CD14-positive monocyte (primary cell): ENCODE measurements around the gene ITPR1. TPM values are rescaled to one million over a fixed set of nuclear protein-coding genes. Genes with fewer than 3 reads are reported as not detected.

Experiments used
- DNase-seq, 3 donors: peaks; one replicate each; pipeline ENCODE4 v3.0.0-alpha.2; 2011 to 2022
- H2AFZ ChIP-seq: 2 replicates; pipeline ENCODE4 v1.6.0; 2012; ENCODE audit warnings: mild to moderate bottlenecking, low read depth, low read length, inconsistent platforms; ENCODE audit not compliant: insufficient read depth, poor library complexity, severe bottlenecking
- H3K27ac ChIP-seq, 2 donors: 1 replicate in 1 of 2; 2 replicates in 1 of 2; pipeline ENCODE4 v1.5.1; 2012 to 2013; ENCODE audit warnings: low read length in 2 of 2, control low read depth in 1 of 2, inconsistent platforms in 1 of 2, low read depth in 1 of 2, mild to moderate bottlenecking in 1 of 2
- H3K27me3 ChIP-seq, 2 donors: one replicate each; pipeline versions ENCODE4 v1.6.0 to v1.6.1; 2011 to 2013; ENCODE audit warnings: low read length in 2 of 2; ENCODE audit not compliant: control insufficient read depth in 2 of 2, insufficient read depth in 2 of 2
- H3K36me3 ChIP-seq, 2 donors: replicated peaks in 1 of 2; 1 replicate in 1 of 2; 2 replicates in 1 of 2; pipeline versions ENCODE4 v1.5.1 to v1.6.1; 2012 to 2013; ENCODE audit warnings: low read length in 2 of 2, control low read depth in 1 of 2, inconsistent platforms in 1 of 2, mild to moderate bottlenecking in 1 of 2; ENCODE audit not compliant: insufficient read depth in 2 of 2, control insufficient read depth in 1 of 2
- H3K4me1 ChIP-seq, 2 donors: 1 replicate in 1 of 2; 2 replicates in 1 of 2; pipeline versions ENCODE4 v1.5.1 to v1.6.1; 2012 to 2013; ENCODE audit warnings: low read length in 2 of 2, control low read depth in 1 of 2, inconsistent platforms in 1 of 2, mild to moderate bottlenecking in 1 of 2, moderate library complexity in 1 of 2; ENCODE audit not compliant: insufficient read depth in 2 of 2, control insufficient read depth in 1 of 2
- H3K4me2 ChIP-seq: replicated peaks from 2 replicates; pipeline ENCODE3; 2012; ENCODE audit warnings: low read length, moderate library complexity, mild to moderate bottlenecking; ENCODE audit not compliant: poor library complexity, severe bottlenecking; ENCODE audit errors: extremely low read depth
- H3K4me3 ChIP-seq, 3 experiments: fragments of 200-600 bp in 1 of 3; sonication (generic) in 1 of 3; replicated peaks in 1 of 3; 1 replicate in 2 of 3; 2 replicates in 1 of 3; pipeline ENCODE4 v1.5.1; 2011 to 2013; ENCODE audit warnings: low read length in 3 of 3, mild to moderate bottlenecking in 3 of 3, control low read depth in 2 of 3, low read depth in 2 of 3, inconsistent platforms in 1 of 3, moderate library complexity in 1 of 3
- H3K79me2 ChIP-seq: 2 replicates; pipeline ENCODE4 v1.6.0; 2012; ENCODE audit warnings: mild to moderate bottlenecking, control low read depth, inconsistent platforms, low read length, moderate library complexity; ENCODE audit not compliant: insufficient read depth
- H3K9ac ChIP-seq: 2 replicates; pipeline ENCODE4 v1.6.0; 2017; ENCODE audit warnings: low read length, mild to moderate bottlenecking; ENCODE audit not compliant: insufficient read depth, poor library complexity, severe bottlenecking
- H3K9me3 ChIP-seq, 2 donors: replicated peaks in 1 of 2; 1 replicate in 1 of 2; 2 replicates in 1 of 2; pipeline versions ENCODE4 v1.5.1 to v1.6.1; 2012 to 2013; ENCODE audit warnings: low read length in 2 of 2, control low read depth in 1 of 2; ENCODE audit not compliant: control insufficient read depth in 1 of 2, insufficient read depth in 1 of 2
- H4K20me1 ChIP-seq: 2 replicates; pipeline ENCODE4 v1.6.0; 2012; ENCODE audit warnings: mild to moderate bottlenecking, low read length, control low read depth, moderate library complexity; ENCODE audit not compliant: insufficient read depth
- H3K27ac Mint-ChIP-seq, 7 donors: one replicate each; pipeline ENCODE4 v1.8.0; 2020; ENCODE audit warnings: mild to moderate bottlenecking in 7 of 7, mixed read lengths in 7 of 7, moderate library complexity in 6 of 7, inconsistent platforms in 2 of 7
- H3K27me3 Mint-ChIP-seq, 3 donors: one replicate each; pipeline ENCODE4 v1.8.0; 2021 to 2022; ENCODE audit warnings: low read depth in 3 of 3, mild to moderate bottlenecking in 3 of 3, mixed read lengths in 3 of 3, moderate library complexity in 3 of 3, inconsistent platforms in 1 of 3
- H3K36me3 Mint-ChIP-seq, 2 donors: one replicate each; pipeline ENCODE4 v1.8.0; 2020; ENCODE audit warnings: mixed read lengths in 2 of 2, inconsistent platforms in 1 of 2, mild to moderate bottlenecking in 1 of 2
- H3K4me1 Mint-ChIP-seq: one replicate; pipeline ENCODE4 v1.8.0; 2020; ENCODE audit warnings: mild to moderate bottlenecking, mixed read lengths
- H3K4me3 Mint-ChIP-seq, 2 donors: one replicate each; pipeline ENCODE4 v1.8.0; 2020; ENCODE audit warnings: mild to moderate bottlenecking in 2 of 2, mixed read lengths in 2 of 2, moderate library complexity in 1 of 2
- H3K9me3 Mint-ChIP-seq, 7 donors: one replicate each; pipeline ENCODE4 v1.8.0; 2020 to 2022; ENCODE audit warnings: mixed read lengths in 7 of 7, mild to moderate bottlenecking in 6 of 7, moderate library complexity in 6 of 7, inconsistent platforms in 2 of 7
- WGBS: methylation state at CpG from one replicate; pipeline ENCODE4 v1.1.5; 2013; ENCODE audit warnings: missing lambda C conversion rate; ENCODE audit not compliant: insufficient coverage; 5-methylcytosine and 5-hydroxymethylcytosine counted together
- intact Hi-C, 2 donors: fragments of 100-400 bp; cut with micrococcal nuclease; formaldehyde crosslinking; loops; one replicate each; pipeline versions ENCODE4 v1.15.0 to v1.15.1; 2023
- polyA plus RNA-seq, 3 donors: library from polyadenylated mRNA; depleted of rRNA in 1 of 3; unstranded in 2 of 3; stranded (reverse) in 1 of 3; fragments of 300-500 nt in 2 of 3; fragments of >200 nt in 1 of 3; fragmentation: Illumina TruSeq in 2 of 3; gene quantifications; 1 replicate in 2 of 3; 2 replicates in 1 of 3; pipeline ENCODE4 v1.2.3, GENCODE V29; 2012 to 2021
- TF ChIP-seq, protein P1 (sequence below): fragments of 200-600 bp; IDR thresholded peaks from one replicate; pipeline ENCODE4 v1.8.0; 2022; ENCODE audit warnings: antibody characterized with exemption, mild to moderate bottlenecking

Gene ITPR1
- polyA plus RNA-seq, 3 donors, result 3.2 to 21.1 (median 7.1) TPM

DNA sequence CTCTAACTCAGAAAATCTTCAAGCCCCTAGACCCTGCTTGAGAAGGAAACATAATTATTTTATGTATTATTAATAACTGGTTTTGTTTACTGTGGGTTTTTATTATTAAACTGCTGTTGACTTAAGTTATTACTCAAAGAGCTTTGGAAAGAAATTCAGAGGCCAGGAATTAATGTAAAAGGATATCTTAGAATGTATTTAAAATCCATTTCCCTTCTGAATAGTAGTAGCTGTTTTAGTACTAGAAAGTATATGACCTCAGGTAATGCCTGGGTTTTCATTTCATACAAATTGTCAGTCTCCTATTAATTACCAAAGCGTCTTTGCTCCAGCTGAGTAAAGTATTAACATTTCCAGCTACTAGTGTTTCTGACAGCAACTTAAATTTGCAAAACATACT is 223.1 kb downstream of the ITPR1 start:
- Histone ChIP-seq H2AFZ (no peak overlapping the region), H3K9me3 (no peaks in the 10 kb centered on the region), H3K4me2 (no peak overlapping the region), H3K9ac (no peak overlapping the region), H3K27ac (no peak overlapping the region), H3K4me1 (peaks cover 11 to 12% of the 10 kb centered on the region in 2 donors), H3K79me2 (no peaks in the 10 kb centered on the region), H3K4me3 (no peak overlapping the region), H3K27me3 (no peaks in the 10 kb centered on the region), H3K36me3 (peaks cover 46 to 84% of the 10 kb centered on the region in 2 donors), H4K20me1 (no peaks in the 10 kb centered on the region)
- Mint-ChIP-seq H3K27me3 (peaks cover 0 to 1% (median 0%) of the 10 kb centered on the region in 3 donors), H3K36me3 (peaks cover 53 to 78% of the 10 kb centered on the region in 2 donors), H3K27ac (no peak overlapping the region), H3K4me3 (no peak overlapping the region), H3K9me3 (peaks cover 0 to 2% (median 0%) of the 10 kb centered on the region in 7 donors), H3K4me1 (peaks cover 12% of the 10 kb centered on the region)
- TF ChIP-seq, protein P1, sequence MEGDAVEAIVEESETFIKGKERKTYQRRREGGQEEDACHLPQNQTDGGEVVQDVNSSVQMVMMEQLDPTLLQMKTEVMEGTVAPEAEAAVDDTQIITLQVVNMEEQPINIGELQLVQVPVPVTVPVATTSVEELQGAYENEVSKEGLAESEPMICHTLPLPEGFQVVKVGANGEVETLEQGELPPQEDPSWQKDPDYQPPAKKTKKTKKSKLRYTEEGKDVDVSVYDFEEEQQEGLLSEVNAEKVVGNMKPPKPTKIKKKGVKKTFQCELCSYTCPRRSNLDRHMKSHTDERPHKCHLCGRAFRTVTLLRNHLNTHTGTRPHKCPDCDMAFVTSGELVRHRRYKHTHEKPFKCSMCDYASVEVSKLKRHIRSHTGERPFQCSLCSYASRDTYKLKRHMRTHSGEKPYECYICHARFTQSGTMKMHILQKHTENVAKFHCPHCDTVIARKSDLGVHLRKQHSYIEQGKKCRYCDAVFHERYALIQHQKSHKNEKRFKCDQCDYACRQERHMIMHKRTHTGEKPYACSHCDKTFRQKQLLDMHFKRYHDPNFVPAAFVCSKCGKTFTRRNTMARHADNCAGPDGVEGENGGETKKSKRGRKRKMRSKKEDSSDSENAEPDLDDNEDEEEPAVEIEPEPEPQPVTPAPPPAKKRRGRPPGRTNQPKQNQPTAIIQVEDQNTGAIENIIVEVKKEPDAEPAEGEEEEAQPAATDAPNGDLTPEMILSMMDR, result no peak
- WGBS, result no CpG with 5 or more reads among the region's 1 CpG
- DNase-seq, result no peak
- intact Hi-C loops, result no loop called here

DNA sequence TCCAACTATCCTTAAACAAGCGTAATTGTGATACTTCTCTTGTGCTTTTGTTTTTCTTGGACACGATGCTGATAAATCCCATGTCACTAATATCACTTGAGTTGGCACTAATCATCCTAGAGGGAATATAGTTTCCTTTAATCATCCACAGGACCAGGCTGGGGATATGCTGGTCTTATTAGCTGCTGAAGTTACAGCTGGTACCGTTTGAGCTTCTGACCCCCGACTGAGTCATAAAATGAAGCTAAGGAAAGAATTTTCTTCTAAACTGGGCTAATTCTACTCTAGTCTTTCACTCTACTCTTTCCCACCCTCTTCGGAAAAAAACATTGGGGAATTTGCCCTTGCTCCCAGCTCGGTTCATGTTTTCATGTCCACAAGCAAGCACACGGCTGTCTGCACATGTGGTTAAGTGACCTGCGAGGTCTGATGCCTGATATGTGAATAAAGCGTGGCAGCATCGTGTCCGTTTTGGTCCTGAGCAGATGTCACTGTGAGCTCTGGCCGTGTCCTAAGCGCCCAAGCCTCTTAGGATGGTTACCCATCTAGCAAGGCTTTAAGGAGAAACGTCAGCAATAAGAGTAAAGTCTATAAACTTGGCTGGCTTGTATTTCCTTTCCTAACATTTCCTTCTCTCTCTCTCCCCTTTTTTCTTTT is 223.7 kb downstream of the ITPR1 start:
- peaks cover 0 to 1% (median 0%) of the 10 kb centered on the region in 3 donors for H3K27me3 Mint-ChIP-seq
- peaks cover 7% of the 10 kb centered on the region for H3K4me1 Mint-ChIP-seq
- H3K27ac Mint-ChIP-seq, result no peak overlapping the region
- peaks cover 0 to 2% (median 0%) of the 10 kb centered on the region in 7 donors for H3K9me3 Mint-ChIP-seq
- Histone ChIP-seq H3K79me2 (no peaks in the 10 kb centered on the region), H3K27me3 (no peaks in the 10 kb centered on the region), H3K36me3 (peaks cover 46 to 88% of the 10 kb centered on the region in 2 donors), H3K9ac (no peak overlapping the region), H2AFZ (no peak overlapping the region), H3K4me3 (no peak overlapping the region), H4K20me1 (no peaks in the 10 kb centered on the region), H3K9me3 (no peaks in the 10 kb centered on the region), H3K4me2 (no peak overlapping the region), H3K27ac (no peak overlapping the region), H3K4me1 (peaks cover 6 to 7% of the 10 kb centered on the region in 2 donors)
- H3K4me3 Mint-ChIP-seq, result no peak overlapping the region
- DNase-seq, result no peak
- TF ChIP-seq, protein P1, result no peak
- peaks cover 55 to 81% of the 10 kb centered on the region in 2 donors for H3K36me3 Mint-ChIP-seq
- WGBS, result 94% methylated on average over 9 of the region's 14 CpGs
- intact Hi-C loops, result no loop called here
